Small intestine (tissue), 7 donors: Measurements from ENCODE around the gene GPR25. TPM values are rescaled to one million over a fixed set of nuclear protein-coding genes. Genes with fewer than 3 reads are reported as not detected.

Source experiments
- DNase-seq, 2 donors: peaks; one replicate each; pipeline versions ENCODE4 v3.0.0 to v3.0.0-alpha.2; 2013
- FAIRE-seq: peaks from 2 replicates; lab custom pipeline; 2012; peaks lifted over from hg19 to GRCh38; lab: Jason Lieb, UNC
- H3K27ac ChIP-seq, 3 donors: one replicate each; pipeline ENCODE4 v1.5.1; 2013; ENCODE audit warnings: low read length in 2 of 3, mild to moderate bottlenecking in 2 of 3, control low read depth in 1 of 3, inconsistent platforms in 1 of 3, low read depth in 1 of 3, moderate library complexity in 1 of 3
- H3K27me3 ChIP-seq, 3 donors: one replicate each; pipeline ENCODE4 v1.6.1; 2013; ENCODE audit warnings: low read length in 3 of 3, inconsistent platforms in 1 of 3; ENCODE audit not compliant: control insufficient read depth in 3 of 3, insufficient read depth in 3 of 3
- H3K36me3 ChIP-seq, 3 donors: one replicate each; pipeline ENCODE4 v1.6.1; 2013; ENCODE audit warnings: low read length in 3 of 3, inconsistent platforms in 1 of 3, low read depth in 1 of 3, mild to moderate bottlenecking in 1 of 3, moderate library complexity in 1 of 3; ENCODE audit not compliant: control insufficient read depth in 3 of 3, insufficient read depth in 2 of 3
- H3K4me1 ChIP-seq, 3 donors: one replicate each; pipeline ENCODE4 v1.6.1; 2013; ENCODE audit warnings: low read length in 2 of 3, inconsistent platforms in 1 of 3, low read depth in 1 of 3, mild to moderate bottlenecking in 1 of 3, moderate library complexity in 1 of 3; ENCODE audit not compliant: control insufficient read depth in 3 of 3, insufficient read depth in 2 of 3
- H3K4me3 ChIP-seq, 3 donors: one replicate each; pipeline ENCODE4 v1.5.1; 2013; ENCODE audit warnings: low read length in 3 of 3, control low read depth in 1 of 3, inconsistent platforms in 1 of 3, low read depth in 1 of 3, mild to moderate bottlenecking in 1 of 3, moderate library complexity in 1 of 3
- H3K9me3 ChIP-seq, 2 donors: one replicate each; pipeline ENCODE4 v1.6.1; 2013; ENCODE audit warnings: low read depth in 1 of 2, low read length in 1 of 2; ENCODE audit not compliant: control insufficient read depth in 2 of 2, insufficient read depth in 1 of 2
- WGBS, 3 donors: extraction: QIAGEN DNeasy Blood & Tissue Kit; methylation state at CpG; one replicate each; pipeline ENCODE4 v1.1.7; 2013; 5-methylcytosine and 5-hydroxymethylcytosine counted together
- polyA plus RNA-seq, 4 donors: library from polyadenylated mRNA; stranded (reverse) in 3 of 4; unstranded in 1 of 4; fragments of 200-250 nt in 3 of 4; fragments of 120-200 nt in 1 of 4; gene quantifications; one replicate each; pipeline versions ENCODE4 v1.2.1 to v1.2.3, GENCODE V29; 2013
- donor health status: healthy with polysubstance abuse.
- donor health status: control.
- donor health status: control.
- donor health status: Bipolar disorder and iron deficiency.
- donor health status: healthy.

GPR25 gene
- polyA plus RNA-seq, 4 donors: 0.07 to 0.10 TPM; not detected in 2

DNA sequence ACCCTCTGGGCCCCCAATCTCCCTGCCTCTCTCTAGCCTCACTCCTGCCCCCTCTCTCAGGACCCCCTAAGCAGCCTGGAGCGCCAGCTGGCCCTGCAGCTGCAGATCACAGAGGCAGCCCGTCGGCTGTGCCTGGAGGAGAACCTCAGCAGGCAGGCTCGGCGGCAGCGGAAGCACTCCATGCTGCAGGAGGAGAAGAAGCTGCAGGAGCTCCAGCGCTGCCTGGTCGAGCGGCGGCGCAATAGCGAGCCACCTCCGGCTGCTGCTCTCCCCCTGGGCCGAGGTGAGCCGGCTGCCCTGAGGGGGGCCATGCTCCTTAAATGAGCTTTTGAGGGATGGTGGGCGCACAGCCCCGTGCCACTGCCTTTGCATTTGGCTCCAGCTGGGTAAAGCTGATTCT is 28.1 kb downstream of the GPR25 start:
- Histone ChIP-seq H3K4me3 (no peak overlapping the region), H3K27me3 (no peaks in the 10 kb centered on the region), H3K4me1 (peaks cover 4 to 50% (median 15%) of the 10 kb centered on the region in 3 donors), H3K27ac (peak overlapping the region in 1 of 3 donors; percentile 52), H3K9me3 (no peaks in the 10 kb centered on the region), H3K36me3 (peaks cover 3 to 83% (median 33%) of the 10 kb centered on the region in 3 donors)
- WGBS, 3 donors: 89 to 94% (median 90%) methylated on average over 16 to 17 of the region's 17 CpGs
- no peak for DNase-seq
- no peak for FAIRE-seq

DNA sequence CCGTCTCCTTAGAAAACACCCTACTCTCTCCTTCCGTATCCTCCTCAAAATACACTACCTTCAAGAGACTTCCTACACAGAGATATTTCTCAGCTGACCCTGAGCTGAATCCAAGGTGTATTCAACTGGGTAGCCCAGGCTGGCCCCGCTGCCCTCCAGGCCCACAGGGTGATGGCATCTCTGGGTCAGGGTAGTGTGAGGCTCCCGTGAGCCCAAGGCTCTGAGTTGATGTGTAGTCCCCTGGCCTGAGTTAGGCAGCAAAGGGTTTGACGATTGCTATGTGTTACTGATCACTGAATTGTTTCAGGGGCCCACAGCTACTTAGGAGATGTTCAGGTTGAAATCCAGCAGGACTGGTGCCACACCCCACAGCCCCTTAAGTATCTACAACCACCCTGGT is 28.6 kb downstream of the GPR25 start:
- Histone ChIP-seq H3K4me3 (no peak overlapping the region), H3K9me3 (no peaks in the 10 kb centered on the region), H3K4me1 (peaks cover 4 to 50% (median 15%) of the 10 kb centered on the region in 3 donors), H3K36me3 (peaks cover 3 to 87% (median 33%) of the 10 kb centered on the region in 3 donors), H3K27me3 (no peaks in the 10 kb centered on the region), H3K27ac (peak overlapping the region in 2 of 3 donors; percentile 5 to 69)
- whole genome bisulfite sequencing, 3 donors: 84 to 92% (median 89%) methylated on average over 5 of the region's 5 CpGs
- no peak for DNase-seq
- no peak for FAIRE-seq

DNA sequence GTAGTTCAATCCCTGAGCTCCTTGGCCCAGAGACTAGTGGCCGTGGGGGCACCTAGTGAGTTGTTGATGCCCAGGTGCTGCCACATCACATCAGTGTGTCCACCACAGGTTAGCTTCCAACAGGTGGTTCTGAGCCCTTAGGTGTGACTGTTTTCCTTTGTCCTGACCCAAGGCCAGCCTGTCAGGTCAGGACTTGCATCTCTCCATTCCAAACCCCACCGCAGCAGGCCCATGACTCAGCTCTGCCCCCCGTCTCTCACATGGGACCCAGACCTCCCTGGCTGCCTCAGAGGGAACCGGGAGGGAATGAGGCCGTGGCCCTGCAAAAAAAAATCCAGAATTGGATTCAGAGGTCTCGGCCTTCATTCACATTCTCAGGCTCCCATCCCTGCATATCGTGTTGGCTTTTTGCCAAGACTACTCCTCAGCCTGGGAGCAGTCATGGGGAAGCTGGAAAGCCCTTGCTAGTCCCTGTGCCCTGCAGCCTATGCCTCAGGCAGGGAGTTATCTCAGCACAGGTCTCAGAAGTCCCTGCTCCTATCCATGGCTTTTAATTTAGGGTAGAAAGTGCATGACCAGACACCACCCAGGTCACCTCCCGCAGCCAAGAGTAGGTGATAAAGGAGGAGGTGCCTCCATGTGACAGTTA is 29.1 kb downstream of the GPR25 start:
- FAIRE-seq (no peak), DNase-seq (peak in 1 of 2 donors; percentile 68)
- H3K27me3 ChIP-seq: no peaks in the 10 kb centered on the region
- H3K4me3 ChIP-seq: no peak overlapping the region
- peaks cover 3 to 92% (median 33%) of the 10 kb centered on the region in 3 donors for H3K36me3 ChIP-seq
- H3K27ac ChIP-seq: peak overlapping the region in 2 of 3 donors; percentile 5 to 69
- no peaks in the 10 kb centered on the region for H3K9me3 ChIP-seq
- WGBS, 3 donors: 41 to 69% (median 60%) methylated on average over 8 of the region's 8 CpGs
- H3K4me1 ChIP-seq: peaks cover 4 to 55% (median 17%) of the 10 kb centered on the region in 3 donors

DNA sequence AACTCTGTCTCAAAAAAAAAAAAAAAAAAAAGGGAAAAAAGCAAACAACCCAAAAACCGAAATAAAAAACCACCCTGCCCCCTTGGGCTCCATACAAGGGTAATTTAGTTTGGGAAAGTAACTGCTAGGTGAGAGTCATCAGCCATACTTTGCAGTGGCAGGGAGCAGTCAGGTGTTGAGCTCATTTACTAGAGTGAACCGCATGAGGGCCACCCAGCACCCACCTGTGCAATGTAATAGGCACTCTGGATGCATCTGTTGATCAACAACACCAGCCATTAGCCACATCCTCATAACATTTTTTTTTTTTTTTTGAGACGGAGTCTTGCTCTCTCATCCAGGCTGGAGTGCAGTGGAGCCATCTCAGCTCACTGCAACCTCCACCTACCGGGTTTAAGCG is 31.0 kb downstream of the GPR25 start:
- Histone ChIP-seq H3K27ac (no peak overlapping the region), H3K27me3 (no peaks in the 10 kb centered on the region), H3K36me3 (peaks cover 3 to 92% (median 31%) of the 10 kb centered on the region in 3 donors), H3K4me3 (no peak overlapping the region), H3K4me1 (peaks cover 4 to 56% (median 19%) of the 10 kb centered on the region in 3 donors), H3K9me3 (no peaks in the 10 kb centered on the region)
- FAIRE-seq (no peak), DNase-seq (peak in 1 of 2 donors; percentile 39)
- WGBS, 3 donors: 77 to 92% (median 85%) methylated on average over 5 of the region's 5 CpGs

DNA sequence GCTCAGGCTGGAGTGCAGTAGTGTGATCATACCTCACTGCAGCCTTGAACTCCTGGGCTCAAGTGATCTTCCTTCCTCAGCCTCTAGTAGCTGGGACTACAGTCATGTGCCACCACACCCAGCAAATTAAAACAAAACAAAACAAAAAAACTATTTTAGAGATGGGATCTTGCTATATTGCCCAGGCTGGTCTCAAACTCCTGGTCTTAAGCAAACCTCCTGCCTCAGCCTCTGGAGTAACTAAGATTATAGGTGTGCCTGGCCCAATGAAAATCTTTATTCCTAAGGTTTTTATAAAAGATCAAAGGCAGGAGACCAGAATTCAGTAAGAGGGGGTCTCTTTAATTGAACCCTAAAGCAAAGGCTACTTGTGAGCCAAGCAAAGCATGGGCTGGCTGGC is 32.0 kb downstream of the GPR25 start:
- Histone ChIP-seq H3K27me3 (no peaks in the 10 kb centered on the region), H3K4me3 (no peak overlapping the region), H3K4me1 (peaks cover 8 to 56% (median 18%) of the 10 kb centered on the region in 3 donors), H3K36me3 (peaks cover 3 to 89% (median 26%) of the 10 kb centered on the region in 3 donors), H3K9me3 (no peaks in the 10 kb centered on the region), H3K27ac (peak overlapping the region in 1 of 3 donors; percentile 37)
- FAIRE-seq (no peak), DNase-seq (no peak)

DNA sequence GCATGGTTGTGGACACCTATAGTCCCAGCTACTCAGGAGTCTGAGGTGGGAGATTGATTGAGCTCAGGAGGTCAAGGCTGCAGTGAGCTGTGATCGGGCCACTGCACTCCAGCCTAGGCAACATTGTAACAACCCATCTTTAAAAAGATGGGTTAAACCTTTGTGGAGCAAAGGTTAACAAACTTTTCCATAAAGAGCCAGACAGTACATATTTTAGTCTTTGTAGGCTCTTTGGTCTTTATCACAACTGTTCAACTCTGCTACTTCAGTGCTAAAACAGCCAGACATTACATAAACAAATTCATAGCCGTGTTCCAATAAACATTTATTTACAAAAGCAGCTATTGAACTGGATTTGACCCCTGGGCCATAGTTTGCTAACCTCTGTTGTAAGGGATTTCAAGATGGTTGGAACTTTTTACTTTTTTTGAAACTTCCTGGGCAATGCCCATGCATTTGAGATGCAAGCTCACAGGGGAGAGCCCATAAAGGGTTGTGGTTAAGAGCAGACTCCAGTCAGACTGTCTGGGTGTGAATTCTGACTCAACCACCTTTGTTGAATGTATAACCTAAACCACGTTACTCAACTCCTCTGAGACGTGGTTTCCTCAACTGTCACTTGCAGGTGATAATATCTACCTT is 32.8 kb downstream of the GPR25 start:
- Histone ChIP-seq H3K36me3 (peaks cover 0 to 85% (median 21%) of the 10 kb centered on the region in 3 donors), H3K27ac (peak overlapping the region in 2 of 3 donors; percentile 37 to 50), H3K27me3 (no peaks in the 10 kb centered on the region), H3K4me3 (no peak overlapping the region), H3K9me3 (no peaks in the 10 kb centered on the region), H3K4me1 (peaks cover 8 to 51% (median 13%) of the 10 kb centered on the region in 3 donors)
- whole genome bisulfite sequencing, 3 donors: 15 to 43% (median 23%) methylated on average over 4 of the region's 4 CpGs
- peak in 1 of 2 donors; percentile 71 for DNase-seq
- FAIRE-seq: no peak

DNA sequence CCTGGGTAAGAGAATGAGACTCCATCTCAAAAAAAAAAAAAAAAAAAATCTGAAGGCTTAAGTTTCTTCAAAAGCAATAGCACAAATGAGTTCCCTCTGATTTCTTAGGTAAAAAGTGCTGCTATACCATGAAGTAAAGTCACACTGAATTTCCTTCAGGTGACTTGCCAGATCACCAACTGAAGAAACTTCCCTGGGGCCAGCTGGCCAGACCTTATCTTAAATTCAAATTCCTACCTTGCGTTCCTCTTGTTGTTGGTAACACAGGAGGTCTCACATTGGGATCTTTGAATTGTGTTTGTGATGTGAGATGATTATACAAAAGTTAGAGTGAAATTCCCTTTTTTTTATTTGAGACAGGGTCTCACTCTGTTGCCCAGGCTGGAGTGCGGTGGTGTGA is 33.7 kb downstream of the GPR25 start:
- Histone ChIP-seq H3K27ac (peak overlapping the region in 2 of 3 donors; percentile 87 to 95), H3K4me1 (peaks cover 8 to 44% (median 13%) of the 10 kb centered on the region in 3 donors), H3K27me3 (no peaks in the 10 kb centered on the region), H3K4me3 (no peak overlapping the region), H3K36me3 (peaks cover 4 to 84% (median 18%) of the 10 kb centered on the region in 3 donors), H3K9me3 (no peaks in the 10 kb centered on the region)
- WGBS, 3 donors: 72 to 90% (median 79%) methylated on average over 2 of the region's 2 CpGs
- FAIRE-seq (no peak), DNase-seq (no peak)

DNA sequence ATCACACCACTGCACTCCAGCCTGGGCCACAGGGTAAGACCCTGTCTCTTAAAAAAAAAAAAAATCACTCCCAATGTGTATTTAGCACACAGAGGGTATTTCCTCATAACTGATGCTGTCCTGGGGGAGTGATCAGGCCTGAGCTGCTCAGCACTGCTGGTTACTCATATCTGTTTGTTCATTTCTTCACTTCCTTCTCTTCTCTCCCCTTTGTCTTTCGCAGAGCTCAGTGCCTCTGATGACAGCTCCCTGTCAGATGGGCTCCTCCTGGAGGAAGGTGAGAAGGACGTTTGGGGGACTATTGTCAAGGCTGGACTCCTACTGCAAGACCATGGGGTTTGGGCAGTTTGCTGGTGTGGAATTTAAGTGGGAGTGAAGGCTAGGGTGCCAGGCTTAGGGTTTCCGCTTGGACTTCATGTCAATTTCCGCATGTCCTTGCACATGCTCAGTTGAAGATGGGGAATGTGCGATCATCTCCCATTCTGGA is 34.9 kb downstream of the GPR25 start:
- Histone ChIP-seq H3K4me1 (peaks cover 8 to 36% (median 11%) of the 10 kb centered on the region in 3 donors), H3K4me3 (no peak overlapping the region), H3K27me3 (no peaks in the 10 kb centered on the region), H3K27ac (peak overlapping the region; percentile 42 to 95 (median 87)), H3K9me3 (no peaks in the 10 kb centered on the region), H3K36me3 (peaks cover 4 to 82% (median 16%) of the 10 kb centered on the region in 3 donors)
- DNase-seq: no peak
- FAIRE-seq: no peak
- 40 to 70% (median 48%) methylated on average over 5 of the region's 5 CpGs for WGBS, 3 donors
